Measurements from ENCODE around the gene COL17A1. TPM values are rescaled to one million over a fixed set of nuclear protein-coding genes. Genes with fewer than 3 reads are reported as not detected.
A peak's percentile ranks its signal among the peaks of the same experiment; 100 is the strongest.

COL17A1 gene
- total RNA-seq, 1 experiment from 2014 or later = 1.2 TPM

DNA sequence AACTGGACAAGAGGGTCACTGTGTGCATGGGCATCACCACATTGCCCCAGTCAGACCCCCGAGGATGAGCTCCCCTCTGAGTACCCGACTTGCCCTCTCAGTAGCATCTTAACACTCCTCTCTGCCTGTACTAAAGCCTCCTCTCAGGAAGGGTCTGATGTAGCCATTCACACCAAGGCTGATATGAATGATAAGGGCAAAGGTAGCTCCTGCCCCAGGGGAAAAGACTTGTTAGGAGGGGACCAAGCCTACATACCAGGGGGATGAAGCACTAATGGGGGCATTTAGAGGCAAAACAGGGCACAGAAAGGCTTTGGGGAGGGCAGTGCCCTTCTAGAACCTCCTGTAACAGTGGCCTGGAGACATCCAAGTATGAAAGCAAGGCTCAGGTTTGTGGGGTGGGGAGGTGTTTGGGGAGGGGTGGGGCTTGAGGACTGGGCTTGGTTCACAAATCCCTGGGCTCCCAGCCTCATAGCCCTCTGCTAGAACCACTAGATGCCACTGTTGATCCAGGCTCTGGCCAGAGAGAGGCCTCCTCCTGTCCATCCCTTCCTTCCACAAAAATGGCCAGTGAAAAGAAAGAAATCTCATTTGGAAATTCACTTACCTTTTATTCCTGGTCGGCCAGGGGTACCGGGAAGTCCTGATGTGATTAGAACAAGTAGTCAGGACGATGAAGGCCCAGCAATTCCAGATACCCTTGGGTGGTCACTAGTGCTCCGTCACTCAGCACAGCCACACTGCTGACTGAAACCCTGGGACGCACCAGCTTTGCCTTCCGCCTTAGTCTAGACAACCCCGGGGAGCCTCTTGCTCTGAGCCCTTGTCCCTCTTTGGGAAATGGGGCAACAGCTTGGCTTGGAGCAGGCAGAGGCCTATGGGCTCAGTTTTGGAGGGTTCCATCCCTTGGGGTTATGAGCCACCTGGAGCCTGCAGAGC is 40.3 kb downstream of the COL17A1 start:
- intact Hi-C loops (cut with micrococcal nuclease) = loop anchor here (1.0 kb wide), 3 partner anchors 78 to 164 kb away; no protein-coding TSS in a partner anchor
- Histone ChIP-seq H2AFZ (ENCODE audit: low read length) (no peak overlapping the region), H3K79me2 (ENCODE audit: low read length) (no peaks in the 10 kb centered on the region), H3K4me1 (ENCODE audit: insufficient read depth, low read length) (peaks cover 18% of the 10 kb centered on the region), H3K9me3 (ENCODE audit: low read length) (no peaks in the 10 kb centered on the region), H3F3A (ENCODE audit: low read length, unreplicated experiment) (no peaks in the 10 kb centered on the region), H3K9ac (ENCODE audit: low read length) (no peak overlapping the region), H4K20me1 (ENCODE audit: low read length) (no peaks in the 10 kb centered on the region), H3K27ac (ENCODE audit: low read length) (no peak overlapping the region), H3K9me2 (replicated peaks; ENCODE audit: low read length) (no peaks in the 10 kb centered on the region), H3K4me2 (ENCODE audit: low read length) (no peak overlapping the region), H3K4me3 (ENCODE audit: low read length) (no peak overlapping the region), H3K27me3 (ENCODE audit: low read length) (no peaks in the 10 kb centered on the region), H3K36me3 (ENCODE audit: low read depth, low read length) (no peaks in the 10 kb centered on the region)
- TF ChIP-seq, protein P1, sequence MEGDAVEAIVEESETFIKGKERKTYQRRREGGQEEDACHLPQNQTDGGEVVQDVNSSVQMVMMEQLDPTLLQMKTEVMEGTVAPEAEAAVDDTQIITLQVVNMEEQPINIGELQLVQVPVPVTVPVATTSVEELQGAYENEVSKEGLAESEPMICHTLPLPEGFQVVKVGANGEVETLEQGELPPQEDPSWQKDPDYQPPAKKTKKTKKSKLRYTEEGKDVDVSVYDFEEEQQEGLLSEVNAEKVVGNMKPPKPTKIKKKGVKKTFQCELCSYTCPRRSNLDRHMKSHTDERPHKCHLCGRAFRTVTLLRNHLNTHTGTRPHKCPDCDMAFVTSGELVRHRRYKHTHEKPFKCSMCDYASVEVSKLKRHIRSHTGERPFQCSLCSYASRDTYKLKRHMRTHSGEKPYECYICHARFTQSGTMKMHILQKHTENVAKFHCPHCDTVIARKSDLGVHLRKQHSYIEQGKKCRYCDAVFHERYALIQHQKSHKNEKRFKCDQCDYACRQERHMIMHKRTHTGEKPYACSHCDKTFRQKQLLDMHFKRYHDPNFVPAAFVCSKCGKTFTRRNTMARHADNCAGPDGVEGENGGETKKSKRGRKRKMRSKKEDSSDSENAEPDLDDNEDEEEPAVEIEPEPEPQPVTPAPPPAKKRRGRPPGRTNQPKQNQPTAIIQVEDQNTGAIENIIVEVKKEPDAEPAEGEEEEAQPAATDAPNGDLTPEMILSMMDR (conservative IDR thresholded peaks at IDR 0.05; ENCODE audit: low read depth, low read length) = peak; percentile 70
- no peak for TF ChIP-seq EZH2phosphoT487 (IDR thresholded peaks at IDR 0.05; ENCODE audit: borderline replicate concordance, low read length)
- CTCF ChIA-PET = interaction anchor here (1.1 kb wide), 1 partner anchor 78 kb away, joined by 6 read pairs; no protein-coding TSS in a partner anchor
- no TSS peak for BruUV-seq (replicated peaks)
- ATAC-seq (peak; percentile 87), DNase-seq (peak; percentile 80)
- POLR2A ChIA-PET (ENCODE audit: unreplicated experiment) = no interaction called here

DNA sequence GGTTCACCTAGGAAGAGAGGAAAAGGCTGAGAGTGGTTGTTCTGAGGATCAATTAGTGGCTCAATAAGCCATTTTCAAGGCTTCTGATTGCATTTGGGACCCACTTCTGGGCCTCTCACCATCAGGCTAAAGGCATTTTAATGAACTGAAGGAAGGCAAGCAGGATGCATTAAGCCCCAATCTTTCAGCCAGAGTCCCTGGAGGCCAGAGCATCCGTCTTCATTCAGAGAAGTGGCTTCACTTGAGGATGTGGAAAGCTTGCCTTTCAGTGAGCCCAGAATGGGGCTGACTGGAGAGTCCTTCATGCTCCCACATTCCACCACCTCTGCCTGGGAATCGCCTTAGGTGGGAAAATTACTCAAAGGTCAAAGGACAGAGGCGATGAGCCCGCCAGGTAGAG is 41.8 kb downstream of the COL17A1 start:
- Histone ChIP-seq H4K20me1 (ENCODE audit: low read length) (no peaks in the 10 kb centered on the region), H3K9me3 (ENCODE audit: low read length) (no peaks in the 10 kb centered on the region), H3K4me1 (ENCODE audit: insufficient read depth, low read length) (peaks cover 3% of the 10 kb centered on the region), H3K79me2 (ENCODE audit: low read length) (no peaks in the 10 kb centered on the region), H3K9me2 (replicated peaks; ENCODE audit: low read length) (no peaks in the 10 kb centered on the region), H2AFZ (ENCODE audit: low read length) (no peak overlapping the region), H3K36me3 (ENCODE audit: low read depth, low read length) (no peaks in the 10 kb centered on the region), H3K4me2 (ENCODE audit: low read length) (no peak overlapping the region), H3K27me3 (ENCODE audit: low read length) (no peaks in the 10 kb centered on the region), H3F3A (ENCODE audit: low read length, unreplicated experiment) (no peaks in the 10 kb centered on the region), H3K4me3 (ENCODE audit: low read length) (no peak overlapping the region), H3K27ac (ENCODE audit: low read length) (no peak overlapping the region), H3K9ac (ENCODE audit: low read length) (no peak overlapping the region)
- BruUV-seq (replicated peaks) = no TSS peak
- ATAC-seq (no peak), DNase-seq (no peak)
- TF ChIP-seq EZH2phosphoT487 (IDR thresholded peaks at IDR 0.05; ENCODE audit: borderline replicate concordance, low read length) (no peak), EZH2 (IDR thresholded peaks at IDR 0.05; ENCODE audit: low read length, unreplicated experiment) (no peak)
- TF ChIP-seq, protein P1 (conservative IDR thresholded peaks at IDR 0.05; ENCODE audit: low read depth, low read length) = no peak
- ChIA-PET POLR2A (ENCODE audit: unreplicated experiment) (no interaction called here), CTCF (no interaction called here)
- intact Hi-C loops (cut with micrococcal nuclease) = no loop called here
